Endothelial cell of umbilical vein (primary cell): ENCODE measurements around the gene SLC24A3. TPM values are rescaled to one million over a fixed set of nuclear protein-coding genes. Genes with fewer than 3 reads are reported as not detected.

Experiments
- BruUV-seq: library from RNA; stranded (reverse); fragments of 400-500 nt; replicated peaks from 2 replicates; lab custom pipeline; 2021; lab: Mats Ljungman, UMichigan
- CTCF ChIA-PET: fragments of 300-600, 350-600 bp; sonication (Branson Sonifier 250); formaldehyde crosslinking; loops from one replicate; lab custom pipeline; 2021; ENCODE audit warnings: antibody characterized with exemption, inconsistent platforms; lab: Charles Lee
- POLR2A ChIA-PET: fragments of 300-600, 350-600 bp; sonication (Branson Sonifier 250); formaldehyde crosslinking; loops from one replicate; lab custom pipeline; 2021; ENCODE audit warnings: antibody characterized with exemption, inconsistent platforms; lab: Charles Lee
- DNase-seq: peaks from one replicate; pipeline ENCODE4 v3.0.0-alpha.2; 2011; ENCODE audit warnings: low read depth, low spot score
- FAIRE-seq: peaks from 2 replicates; lab custom pipeline; 2011; peaks lifted over from hg19 to GRCh38; lab: Jason Lieb, UNC
- H2AFZ ChIP-seq: 2 replicates; pipeline ENCODE4 v1.6.0; 2012; ENCODE audit warnings: low read depth, low read length, control low read depth, inconsistent platforms
- H3K27ac ChIP-seq: 2 replicates; pipeline ENCODE4 v1.5.1; 2011; ENCODE audit warnings: low read depth, mild to moderate bottlenecking, control low read depth, low read length, moderate library complexity; ENCODE audit not compliant: insufficient read depth
- H3K27me3 ChIP-seq, 2 experiments: 2 replicates each; pipeline versions ENCODE4 v1.6.0 to v1.6.1; 2011; ENCODE audit warnings: low read length in 2 of 2, mixed read lengths in 1 of 2; ENCODE audit not compliant: control insufficient read depth in 2 of 2, insufficient read depth in 2 of 2
- H3K36me3 ChIP-seq, 2 experiments: 2 replicates in 1 of 2; 3 replicates in 1 of 2; pipeline ENCODE4 v1.5.1; 2011; ENCODE audit warnings: low read length in 2 of 2, mild to moderate bottlenecking in 1 of 2, moderate library complexity in 1 of 2; ENCODE audit not compliant: control insufficient read depth in 2 of 2, insufficient read depth in 2 of 2; ENCODE audit errors: extremely low read depth in 1 of 2
- H3K4me1 ChIP-seq: 3 replicates; pipeline ENCODE4 v1.5.1; 2011; ENCODE audit warnings: mild to moderate bottlenecking, low read length; ENCODE audit not compliant: control insufficient read depth, insufficient read depth; ENCODE audit errors: extremely low read depth
- H3K4me2 ChIP-seq: 2 replicates; pipeline ENCODE4 v1.6.1; 2011; ENCODE audit warnings: low read length, control low read depth, mixed read lengths; ENCODE audit not compliant: insufficient read depth
- H3K4me3 ChIP-seq, 3 experiments: fragments of 200-600 bp in 1 of 3; sonication (generic), shearing (Covaris generic) in 1 of 3; replicated peaks in 1 of 3; 2 replicates each; pipeline ENCODE4 v1.5.1; 2011 to 2016; ENCODE audit warnings: control low read depth in 3 of 3, low read length in 3 of 3, mild to moderate bottlenecking in 2 of 3, inconsistent platforms in 1 of 3, low read depth in 1 of 3, moderate library complexity in 1 of 3; ENCODE audit not compliant: insufficient read depth in 1 of 3
- H3K79me2 ChIP-seq: 2 replicates; pipeline ENCODE4 v1.6.0; 2012; ENCODE audit warnings: low read length, inconsistent platforms; ENCODE audit not compliant: control insufficient read depth, insufficient read depth
- H3K9ac ChIP-seq: replicated peaks from 2 replicates; pipeline ENCODE3; 2011; ENCODE audit warnings: low read length, control low read depth; ENCODE audit not compliant: insufficient read depth; ENCODE audit errors: extremely low read depth
- H3K9me1 ChIP-seq: replicated peaks from 3 replicates; pipeline ENCODE4 v1.6.0; 2011; ENCODE audit warnings: mild to moderate bottlenecking, low read length; ENCODE audit not compliant: control insufficient read depth, insufficient read depth; ENCODE audit errors: extremely low read depth
- H3K9me3 ChIP-seq: replicated peaks from 2 replicates; pipeline ENCODE4 v1.5.1; 2012; ENCODE audit warnings: low read length, inconsistent platforms; ENCODE audit not compliant: control insufficient read depth, insufficient read depth
- H4K20me1 ChIP-seq: replicated peaks from 2 replicates; pipeline ENCODE3; 2011; ENCODE audit warnings: mild to moderate bottlenecking, low read length; ENCODE audit not compliant: control insufficient read depth, insufficient read depth; ENCODE audit errors: extremely low read depth
- CTCF ChIP-seq, 2 donors: IDR thresholded peaks; 1 replicate in 1 of 2; 2 replicates in 1 of 2; pipeline ENCODE4 v1.5.1; 2011; ENCODE audit warnings: low read length in 2 of 2, mild to moderate bottlenecking in 2 of 2, moderate library complexity in 2 of 2, control low read depth in 1 of 2, inconsistent platforms in 1 of 2, low read depth in 1 of 2; ENCODE audit not compliant: insufficient read depth in 1 of 2; ENCODE audit errors: extremely low read depth in 1 of 2
- EZH2 ChIP-seq: IDR thresholded peaks from 2 replicates; pipeline ENCODE4 v1.6.1; 2012; ENCODE audit warnings: borderline replicate concordance, low read depth, mild to moderate bottlenecking, moderate library complexity, low read length, inconsistent platforms; ENCODE audit not compliant: severe bottlenecking
- FOS ChIP-seq: IDR thresholded peaks from 2 replicates; pipeline ENCODE4 v1.6.1; 2011; ENCODE audit warnings: mild to moderate bottlenecking, low read length, moderate library complexity, borderline replicate concordance; ENCODE audit not compliant: insufficient read depth
- GATA2 ChIP-seq: IDR thresholded peaks from 2 replicates; pipeline ENCODE4 v1.7.0; 2011; ENCODE audit warnings: low read depth, mild to moderate bottlenecking, moderate library complexity, mixed read lengths, low read length; ENCODE audit not compliant: insufficient read length, insufficient read depth
- JUN ChIP-seq: IDR thresholded peaks from 2 replicates; pipeline ENCODE4 v1.6.1; 2011; ENCODE audit warnings: borderline replicate concordance, low read depth; ENCODE audit not compliant: insufficient read length, insufficient read depth
- MAX ChIP-seq: IDR thresholded peaks from 2 replicates; pipeline ENCODE4 v1.6.1; 2011; ENCODE audit not compliant: insufficient read depth, insufficient read length
- MYC ChIP-seq: IDR thresholded peaks from one replicate; pipeline ENCODE4 v1.6.1; 2011; ENCODE audit warnings: mild to moderate bottlenecking, low read depth, low read length
- POLR2A ChIP-seq: IDR thresholded peaks from 2 replicates; pipeline ENCODE4 v1.6.1; 2012; ENCODE audit warnings: low read depth, mild to moderate bottlenecking, control low read depth, low read length
- POLR2AphosphoS5 ChIP-seq: IDR thresholded peaks from 2 replicates; pipeline ENCODE4 v1.6.1; 2012; ENCODE audit warnings: low read depth, mild to moderate bottlenecking, control low read depth, low read length, moderate library complexity; ENCODE audit not compliant: insufficient read depth
- dilution Hi-C: fragments of 300-500 bp; cut with MboI; formaldehyde crosslinking; loops from one replicate; pipeline ENCODE4 v1.15.0; 2019; ENCODE audit warnings: low sequenced_read_pairs; ENCODE audit not compliant: extremely low pct_ligation_motif_present
- intact Hi-C: fragments of 100-400 bp; cut with micrococcal nuclease; formaldehyde crosslinking; loops from one replicate; pipeline ENCODE4 v1.10.0; 2022
- polyA plus RNA-seq, 4 experiments: library from polyadenylated mRNA; depleted of rRNA in 3 of 4; stranded (reverse) in 3 of 4; unstranded in 1 of 4; fragments of >200 nt; gene quantifications; 2 replicates each; pipeline versions ENCODE4 v1.2.1 to v1.2.3, GENCODE V29; 2011 to 2012; ENCODE audit warnings: missing spikeins in 1 of 4
- total RNA-seq: library from RNA; stranded (reverse); gene quantifications from 2 replicates; pipeline ENCODE4 v1.2.3, GENCODE V29; 2021

The SLC24A3 gene
- total and polyA plus RNA-seq, 2 donors (not counting 3 experiments of a cell fraction or from before 2014, with no cell fraction given), result not detected

DNA sequence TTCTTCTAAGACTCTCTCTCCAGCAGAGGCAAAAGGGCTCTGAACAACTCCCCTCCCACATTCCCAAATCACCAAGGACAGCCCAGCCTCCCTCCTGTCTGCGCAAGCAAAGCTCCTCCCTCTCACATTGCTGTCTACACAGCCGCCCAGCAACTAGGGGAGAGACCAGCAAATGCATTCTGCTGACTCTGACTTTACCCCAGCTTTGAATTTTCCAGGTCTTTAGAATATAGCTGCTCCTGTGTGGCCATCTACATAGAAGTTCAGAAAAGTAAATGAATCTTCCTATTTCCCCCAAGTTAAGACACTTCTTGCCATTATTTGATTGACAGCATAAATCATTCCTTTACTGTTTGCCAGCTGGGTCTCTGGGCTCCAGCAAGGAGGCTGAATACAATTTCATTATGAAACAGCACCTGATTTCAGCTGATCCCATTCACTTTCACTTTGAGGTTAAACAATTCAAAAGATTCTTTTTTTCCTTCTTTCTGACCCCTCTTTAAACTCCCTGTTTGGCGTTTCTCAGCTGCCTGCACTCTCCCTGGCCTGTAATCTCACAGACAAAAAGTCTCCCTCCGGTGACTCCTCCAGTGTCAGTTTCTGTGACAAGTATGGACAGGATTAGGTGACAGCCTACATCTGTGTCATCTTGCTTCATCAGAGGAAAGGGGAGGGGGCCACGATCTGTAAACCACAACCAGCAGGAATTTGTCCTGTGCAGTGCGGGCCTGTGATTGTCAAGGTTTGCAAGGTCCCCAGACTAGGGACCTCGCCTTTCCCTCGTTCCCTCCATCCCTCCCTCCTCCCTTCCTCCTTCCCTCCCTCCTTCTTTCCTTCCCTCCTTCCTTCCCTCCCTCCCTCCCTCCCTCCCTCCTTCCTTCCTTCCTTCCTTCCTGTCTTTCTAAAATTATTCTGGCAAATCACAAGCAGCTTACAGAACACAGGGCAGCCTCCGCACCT, 340.1 kb downstream of the SLC24A3 start:
- TF ChIP-seq MYC, result no peak
- TF ChIP-seq FOS, result no peak
- TF ChIP-seq JUN, result no peak
- no peak for TF ChIP-seq POLR2AphosphoS5
- no peak for TF ChIP-seq CTCF (IDR thresholded peaks at IDR 0.05; ENCODE audit: extremely low read depth in 1 of 2, insufficient read depth in 1 of 2, low read depth in 1 of 2, low read length in 2 of 2)
- TF ChIP-seq MAX, result no peak
- TF ChIP-seq EZH2, result no peak
- TF ChIP-seq POLR2A, result no peak
- no peak for TF ChIP-seq GATA2
- no peak for FAIRE-seq

More for the DNA sequence above, 340.1 kb downstream of the SLC24A3 start:
- no peaks in the 10 kb centered on the region for H3K36me3 ChIP-seq
- H4K20me1 ChIP-seq, result no peaks in the 10 kb centered on the region
- no peak overlapping the region for H3K9ac ChIP-seq
- dilution Hi-C loops (no loop called here), intact Hi-C loops (loop anchor here (5.0 kb wide), 1 partner anchor 1435 kb away; no protein-coding TSS in a partner anchor)
- POLR2A ChIA-PET, result no interaction called here
- no peak overlapping the region for H3K4me2 ChIP-seq
- no TSS peak for BruUV-seq
- no peak for DNase-seq
- H2AFZ ChIP-seq, result no peak overlapping the region
- H3K9me3 ChIP-seq, result no peaks in the 10 kb centered on the region
- CTCF ChIA-PET, result no interaction called here
- no peaks in the 10 kb centered on the region for H3K4me1 ChIP-seq
- no peaks in the 10 kb centered on the region for H3K9me1 ChIP-seq
- no peaks in the 10 kb centered on the region for H3K79me2 ChIP-seq
- no peaks in the 10 kb centered on the region for H3K27me3 ChIP-seq
- H3K27ac ChIP-seq, result no peak overlapping the region
- H3K4me3 ChIP-seq, result no peak overlapping the region
